ENCODE data around the gene CLEC18B.

The CLEC18B gene

GRCh38 chr16:74455619-74456289, 34.5 kb upstream of the CLEC18B start:
- TF ChIP-seq MAX (IDR thresholded peaks at IDR 0.05; ENCODE audit: low read depth, low read length) (no peak), POLR2A (IDR thresholded peaks at IDR 0.05; ENCODE audit: extremely low read depth, insufficient read length) (no peak), MYC (IDR thresholded peaks at IDR 0.05; ENCODE audit: low read depth, low read length) (no peak), CTCF (IDR thresholded peaks at IDR 0.05; ENCODE audit: low read depth, low read length) (no peak)
- DNase-seq (ENCODE audit: low read depth): no peak
- no peak overlapping the region for H3K4me3 ChIP-seq (ENCODE audit: low read depth, low read length)

GRCh38 chr16:74455213-74455612, 33.9 kb upstream of the CLEC18B start:
- TF ChIP-seq MAX (IDR thresholded peaks at IDR 0.05; ENCODE audit: low read depth, low read length) (no peak), POLR2A (IDR thresholded peaks at IDR 0.05; ENCODE audit: extremely low read depth, insufficient read length) (no peak), MYC (IDR thresholded peaks at IDR 0.05; ENCODE audit: low read depth, low read length) (no peak), CTCF (IDR thresholded peaks at IDR 0.05; ENCODE audit: low read depth, low read length) (no peak)
- no peak overlapping the region for H3K4me3 ChIP-seq (ENCODE audit: low read depth, low read length)
- no peak for DNase-seq (ENCODE audit: low read depth)

- H3K4me3 ChIP-seq (ENCODE audit: low read depth, low read length): no peak overlapping the region
- TF ChIP-seq POLR2A (IDR thresholded peaks at IDR 0.05; ENCODE audit: extremely low read depth, insufficient read length) (no peak), MYC (IDR thresholded peaks at IDR 0.05; ENCODE audit: low read depth, low read length) (no peak), CTCF (IDR thresholded peaks at IDR 0.05; ENCODE audit: low read depth, low read length) (no peak), MAX (IDR thresholded peaks at IDR 0.05; ENCODE audit: low read depth, low read length) (no peak)
- DNase-seq (ENCODE audit: low read depth): no peak
Measured at GRCh38 chr16:74451951-74452758, 30.9 kb upstream of the CLEC18B start.

GRCh38 chr16:74450967-74451760, 29.9 kb upstream of the CLEC18B start:
- DNase-seq (ENCODE audit: low read depth): no peak
- TF ChIP-seq MYC (IDR thresholded peaks at IDR 0.05; ENCODE audit: low read depth, low read length): no peak
- no peak overlapping the region for H3K4me3 ChIP-seq (ENCODE audit: low read depth, low read length)

GRCh38 chr16:74450236-74450635, 29.0 kb upstream of the CLEC18B start:
- no peak for DNase-seq (ENCODE audit: low read depth)
- TF ChIP-seq MAX (IDR thresholded peaks at IDR 0.05; ENCODE audit: low read depth, low read length): no peak
- TF ChIP-seq POLR2A (IDR thresholded peaks at IDR 0.05; ENCODE audit: extremely low read depth, insufficient read length): no peak
- no peak for TF ChIP-seq MYC (IDR thresholded peaks at IDR 0.05; ENCODE audit: low read depth, low read length)
- TF ChIP-seq CTCF (IDR thresholded peaks at IDR 0.05; ENCODE audit: low read depth, low read length): no peak
- no peak overlapping the region for H3K4me3 ChIP-seq (ENCODE audit: low read depth, low read length)

GRCh38 chr16:74449470-74449869, 28.2 kb upstream of the CLEC18B start:
- no peak overlapping the region for H3K4me3 ChIP-seq (ENCODE audit: low read depth, low read length)
- TF ChIP-seq POLR2A (IDR thresholded peaks at IDR 0.05; ENCODE audit: extremely low read depth, insufficient read length): no peak
- no peak for TF ChIP-seq CTCF (IDR thresholded peaks at IDR 0.05; ENCODE audit: low read depth, low read length)
- TF ChIP-seq MAX (IDR thresholded peaks at IDR 0.05; ENCODE audit: low read depth, low read length): no peak
- no peak for TF ChIP-seq MYC (IDR thresholded peaks at IDR 0.05; ENCODE audit: low read depth, low read length)
- no peak for DNase-seq (ENCODE audit: low read depth)

Measured in NB4 (cell line).